Omental fat pad (tissue), 4 donors: ENCODE results near the gene MOSPD3. TPM values are rescaled to one million over a fixed set of nuclear protein-coding genes. Genes with fewer than 3 reads are reported as not detected.

Source experiments
- ATAC-seq: fragments of 150-250 bp; one replicate; pipeline ENCODE4 v1.9.1; 2016; ENCODE audit warnings: mild to moderate bottlenecking, moderate library complexity; ENCODE audit not compliant: low FRiP score
- DNase-seq: peaks from one replicate; pipeline ENCODE4 v3.0.0-alpha.2; 2019; ENCODE audit warnings: low spot score
- total RNA-seq, 4 donors: library from RNA; depleted of rRNA; stranded (reverse); fragments of >200 nt; gene quantifications; one replicate each; pipeline ENCODE4 v1.1.0, GENCODE V29; 2016
- TF ChIP-seq, protein P1 (sequence below), 3 donors: fragments of 450-650 bp; IDR thresholded peaks; one replicate each; pipeline ENCODE4 v1.5.1; 2016 to 2017; ENCODE audit warnings: antibody characterized with exemption in 3 of 3, mild to moderate bottlenecking in 3 of 3, moderate library complexity in 2 of 3

The MOSPD3 gene
- total RNA-seq, 4 donors from 2014 or later, result 5.4 to 8.9 (median 7.2) TPM

DNA sequence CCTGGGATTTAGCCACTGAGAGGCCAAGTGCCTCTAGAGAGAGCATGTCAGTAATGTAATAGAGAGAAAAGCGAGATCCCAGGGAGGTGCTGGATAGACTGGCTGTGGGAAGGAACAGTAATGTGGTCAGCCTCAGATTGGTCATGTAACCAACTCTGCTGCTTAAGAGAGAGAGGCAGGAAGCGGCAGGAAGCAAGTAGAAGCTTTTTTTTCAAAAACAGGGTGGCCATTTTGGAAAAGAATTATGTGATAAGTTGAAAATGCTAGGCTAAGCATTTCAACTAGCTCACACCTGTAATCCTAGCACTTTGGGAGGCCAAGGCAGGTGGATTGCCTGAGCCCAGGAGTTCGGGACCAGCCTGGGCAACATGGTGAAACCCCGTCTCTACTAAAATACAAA lies 13.9 kb upstream of the MOSPD3 start:
- TF ChIP-seq, protein P1, sequence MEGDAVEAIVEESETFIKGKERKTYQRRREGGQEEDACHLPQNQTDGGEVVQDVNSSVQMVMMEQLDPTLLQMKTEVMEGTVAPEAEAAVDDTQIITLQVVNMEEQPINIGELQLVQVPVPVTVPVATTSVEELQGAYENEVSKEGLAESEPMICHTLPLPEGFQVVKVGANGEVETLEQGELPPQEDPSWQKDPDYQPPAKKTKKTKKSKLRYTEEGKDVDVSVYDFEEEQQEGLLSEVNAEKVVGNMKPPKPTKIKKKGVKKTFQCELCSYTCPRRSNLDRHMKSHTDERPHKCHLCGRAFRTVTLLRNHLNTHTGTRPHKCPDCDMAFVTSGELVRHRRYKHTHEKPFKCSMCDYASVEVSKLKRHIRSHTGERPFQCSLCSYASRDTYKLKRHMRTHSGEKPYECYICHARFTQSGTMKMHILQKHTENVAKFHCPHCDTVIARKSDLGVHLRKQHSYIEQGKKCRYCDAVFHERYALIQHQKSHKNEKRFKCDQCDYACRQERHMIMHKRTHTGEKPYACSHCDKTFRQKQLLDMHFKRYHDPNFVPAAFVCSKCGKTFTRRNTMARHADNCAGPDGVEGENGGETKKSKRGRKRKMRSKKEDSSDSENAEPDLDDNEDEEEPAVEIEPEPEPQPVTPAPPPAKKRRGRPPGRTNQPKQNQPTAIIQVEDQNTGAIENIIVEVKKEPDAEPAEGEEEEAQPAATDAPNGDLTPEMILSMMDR (IDR thresholded peaks at IDR 0.05), result no peak
- DNase-seq, result no peak
- no peak for ATAC-seq

DNA sequence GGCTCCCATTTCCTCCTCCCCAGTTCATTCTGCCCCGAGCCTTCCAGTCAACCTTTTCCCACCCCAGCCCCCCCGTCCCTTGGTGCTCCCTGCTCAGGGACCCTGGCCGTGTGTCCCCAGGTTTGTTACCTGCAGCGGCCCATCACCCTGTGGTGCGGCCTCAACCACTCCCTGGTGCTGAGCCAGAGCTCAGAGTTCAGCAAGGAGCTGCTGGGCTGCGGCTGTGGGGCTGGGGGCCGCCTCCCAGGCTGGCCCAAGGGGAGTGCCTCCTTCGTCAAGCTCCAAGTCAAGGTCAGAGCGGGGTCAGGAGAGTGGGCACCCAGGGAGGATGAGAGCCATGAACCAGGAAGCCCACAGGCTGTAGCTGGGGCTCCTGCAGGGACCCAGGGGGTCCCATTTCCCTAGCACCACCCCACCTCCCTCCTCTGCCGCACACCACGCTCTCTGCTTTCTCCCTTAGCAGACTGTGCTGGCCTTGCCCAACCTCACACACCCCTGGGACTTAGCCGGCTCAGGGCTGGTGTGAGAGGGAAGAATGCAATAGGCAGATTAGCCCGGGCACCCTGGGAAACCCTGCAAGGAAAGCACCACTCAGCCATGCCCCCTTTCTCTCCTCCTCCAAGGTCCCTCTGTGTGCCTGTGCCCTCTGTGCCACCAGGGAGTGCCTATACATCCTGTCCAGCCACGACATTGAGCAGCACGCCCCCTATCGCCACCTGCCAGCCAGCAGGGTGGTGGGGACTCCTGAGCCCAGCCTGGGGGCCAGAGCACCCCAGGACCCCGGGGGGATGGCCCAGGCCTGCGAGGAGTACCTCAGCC lies 12.2 kb upstream of the MOSPD3 start:
- DNase-seq (no peak), ATAC-seq (no peak)
- TF ChIP-seq, protein P1 (IDR thresholded peaks at IDR 0.05), result no peak

DNA sequence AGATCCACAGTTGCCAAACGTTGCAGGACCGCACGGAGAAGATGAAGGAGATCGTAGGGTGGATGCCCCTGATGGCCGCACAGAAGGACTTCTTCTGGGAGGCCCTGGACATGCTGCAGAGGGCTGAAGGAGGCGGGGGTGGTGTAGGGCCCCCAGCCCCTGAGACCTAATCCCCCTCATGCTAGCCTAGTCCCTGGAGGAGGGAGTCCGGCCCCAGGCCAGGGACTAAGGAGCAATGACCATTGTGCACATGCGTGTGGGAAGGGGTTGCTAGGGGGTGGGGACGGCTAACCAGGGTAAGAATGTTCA lies 11.7 kb upstream of the MOSPD3 start:
- no peak for ATAC-seq
- TF ChIP-seq, protein P1 (IDR thresholded peaks at IDR 0.05), result no peak

DNA sequence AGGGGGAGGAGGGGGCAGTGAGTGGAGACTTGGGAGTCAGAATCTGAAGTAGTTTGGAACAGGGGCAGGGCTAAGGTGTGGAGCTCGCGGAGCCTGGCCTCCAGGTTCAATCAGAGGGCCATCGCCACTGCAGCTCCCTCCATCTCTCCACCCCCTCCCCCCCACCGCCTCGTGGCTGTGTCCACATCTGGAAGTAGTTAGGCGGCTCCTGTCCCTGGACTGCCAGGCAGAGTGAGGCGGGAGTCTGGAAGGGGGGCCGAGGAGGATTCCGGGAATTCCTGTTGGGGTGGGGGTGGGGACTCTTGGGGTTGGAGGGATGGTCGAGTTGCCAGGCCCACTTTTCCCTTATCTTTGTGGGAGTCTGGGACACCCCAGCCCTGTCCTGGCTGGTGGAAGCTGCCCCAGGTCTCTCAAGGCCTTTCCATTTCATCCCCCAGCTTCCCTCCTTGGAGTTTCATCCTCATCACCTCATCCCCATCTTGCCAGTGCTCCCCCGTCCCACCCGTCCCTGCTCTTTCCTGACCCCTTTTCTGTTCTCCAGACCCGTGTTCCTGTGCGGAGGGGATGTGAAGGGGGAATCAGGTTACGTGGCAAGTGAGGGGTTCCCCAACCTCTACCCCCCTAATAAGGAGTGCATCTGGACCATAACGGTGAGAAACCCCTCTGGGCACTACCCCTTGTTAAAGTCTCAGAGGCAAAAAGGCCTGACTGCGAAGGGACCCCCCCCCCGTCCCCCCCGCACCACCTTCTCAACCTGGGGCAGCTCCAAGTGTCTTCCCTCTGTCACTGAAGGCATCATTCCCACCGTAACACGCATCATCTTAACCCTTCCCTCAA lies 9.2 kb upstream of the MOSPD3 start:
- ATAC-seq (no peak), DNase-seq (no peak)
- TF ChIP-seq, protein P1 (IDR thresholded peaks at IDR 0.05), result no peak

More for the DNA sequence above, 11.7 kb upstream of the MOSPD3 start:
- no peak for DNase-seq

DNA sequence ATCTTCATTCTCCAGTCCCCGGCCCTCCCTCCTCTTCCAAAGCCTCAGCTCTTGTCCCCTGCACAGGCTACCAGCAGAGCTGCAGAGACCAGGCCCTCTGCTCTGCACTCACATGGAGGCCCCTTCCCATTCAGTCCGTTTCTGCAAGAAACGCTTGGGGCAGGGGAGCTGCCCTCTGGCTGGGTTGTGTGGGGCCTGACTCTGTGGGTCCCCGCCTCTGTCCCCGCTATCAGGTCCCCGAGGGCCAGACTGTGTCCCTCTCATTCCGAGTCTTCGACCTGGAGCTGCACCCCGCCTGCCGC lies 8.7 kb upstream of the MOSPD3 start:
- TF ChIP-seq, protein P1 (IDR thresholded peaks at IDR 0.05), result no peak
- peak; percentile 6 for ATAC-seq
- no peak for DNase-seq

DNA sequence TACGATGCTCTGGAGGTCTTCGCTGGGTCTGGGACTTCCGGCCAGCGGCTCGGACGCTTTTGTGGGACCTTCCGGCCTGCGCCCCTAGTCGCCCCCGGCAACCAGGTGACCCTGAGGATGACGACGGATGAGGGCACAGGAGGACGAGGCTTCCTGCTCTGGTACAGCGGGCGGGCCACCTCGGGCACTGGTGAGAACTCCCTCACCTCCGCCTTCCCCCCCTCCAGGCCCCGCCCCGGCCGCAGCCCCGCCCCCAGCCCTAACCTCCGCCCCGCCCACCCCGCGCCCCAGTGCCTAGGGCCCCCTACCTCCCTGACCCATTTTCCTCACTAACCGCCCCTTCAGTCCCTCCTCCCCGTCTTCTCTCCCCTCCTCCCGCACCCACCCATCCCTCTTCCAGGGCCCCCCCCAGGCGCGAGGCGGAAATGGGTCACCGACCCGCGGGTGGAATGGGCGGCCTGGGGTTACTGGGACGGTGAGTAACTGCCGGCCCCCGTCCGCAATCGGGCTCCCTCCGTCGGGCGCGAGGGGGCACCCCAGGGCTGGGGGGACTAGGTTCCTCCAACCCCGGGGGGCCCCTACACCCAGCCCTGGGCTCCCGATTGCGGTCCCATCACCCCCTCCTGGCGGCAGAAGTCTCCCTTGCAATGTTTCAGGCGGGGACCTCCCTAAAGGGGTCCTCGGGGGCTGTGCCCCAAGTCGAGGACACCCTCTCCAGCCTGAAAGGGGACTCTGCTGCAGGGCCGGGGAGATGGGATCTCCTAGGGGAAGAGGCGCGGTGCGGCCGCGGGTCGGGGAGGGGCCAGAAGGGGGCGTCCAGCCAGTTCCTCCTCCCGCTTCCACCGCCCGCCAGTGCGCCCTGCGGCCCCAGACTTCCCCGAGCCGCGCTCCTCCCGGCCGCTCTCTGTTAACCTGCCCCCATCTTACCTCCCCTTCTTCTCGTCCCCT lies 8.0 kb upstream of the MOSPD3 start:
- DNase-seq (no peak), ATAC-seq (peak; percentile 71)
- TF ChIP-seq, protein P1 (IDR thresholded peaks at IDR 0.05), result peak in 1 of 3 donors; percentile 49
